ENCODE measurements around the gene NALF2.

- no peak for TF ChIP-seq CTCF (IDR thresholded peaks at IDR 0.05; ENCODE audit: insufficient read depth, low read depth, low read length)
- TF ChIP-seq EZH2 (IDR thresholded peaks at IDR 0.05; ENCODE audit: insufficient read depth, low read length): no peak
Measured at GRCh38 chrX:69539437-69539836, 35.3 kb downstream of the NALF2 start.

All from astrocyte (in vitro differentiated cells and primary cell).